SU-DHL-6 (cell line): Measurements from ENCODE around the gene SLC6A3.

Experiments
- H2AFZ ChIP-seq: fragments of 200-600 bp; sonication (generic); 2 replicates; pipeline ENCODE4 v1.6.1; 2014; ENCODE audit warnings: low read depth, mild to moderate bottlenecking, moderate library complexity, mixed read lengths, antibody characterized with exemption, low read length; ENCODE audit not compliant: severe bottlenecking
- H3F3A ChIP-seq: fragments of 200-600 bp; shearing (Covaris generic); 2 replicates; pipeline ENCODE4 v1.6.0; 2016; ENCODE audit warnings: antibody characterized with exemption, mild to moderate bottlenecking; ENCODE audit not compliant: insufficient read depth
- H3K27ac ChIP-seq: fragments of 200-600 bp; sonication (generic); 2 replicates; pipeline ENCODE4 v1.5.1; 2016; ENCODE audit warnings: low read depth, mild to moderate bottlenecking, low read length, moderate library complexity, mixed read lengths
- H3K27me3 ChIP-seq: fragments of 200-600 bp; sonication (generic), shearing (Covaris generic); 2 replicates; pipeline ENCODE4 v1.6.0; 2014; ENCODE audit warnings: mild to moderate bottlenecking, low read length
- H3K36me3 ChIP-seq: fragments of 200-600 bp; sonication (generic); 2 replicates; pipeline ENCODE4 v1.6.1; 2014; ENCODE audit warnings: mild to moderate bottlenecking, low read length, mixed read lengths
- H3K4me2 ChIP-seq: fragments of 300-600, 200-600 bp; shearing (Covaris generic), sonication (generic); 2 replicates; pipeline ENCODE4 v1.6.0; 2014; ENCODE audit warnings: low read length, low read depth, mild to moderate bottlenecking; ENCODE audit not compliant: poor library complexity, severe bottlenecking
- H3K4me3 ChIP-seq: fragments of 200-600 bp; sonication (generic); 2 replicates; pipeline ENCODE4 v1.5.1; 2014; ENCODE audit warnings: antibody characterized with exemption, low read length, mild to moderate bottlenecking, mixed read lengths; ENCODE audit not compliant: insufficient read depth, poor library complexity, severe bottlenecking
- H3K79me2 ChIP-seq: fragments of 200-600 bp; sonication (generic); 2 replicates; pipeline ENCODE4 v1.6.1; 2014; ENCODE audit warnings: mild to moderate bottlenecking, low read length, moderate library complexity; ENCODE audit not compliant: insufficient read depth
- H3K9ac ChIP-seq: fragments of 200-600 bp; sonication (generic); 2 replicates; pipeline ENCODE4 v1.7.0; 2014; ENCODE audit warnings: mild to moderate bottlenecking, low read length
- H3K9me2 ChIP-seq: fragments of 200-600 bp; sonication (generic); replicated peaks from 2 replicates; pipeline ENCODE4 v1.6.1; 2014; ENCODE audit warnings: low read length; ENCODE audit not compliant: insufficient read depth
- H3K9me3 ChIP-seq: fragments of 200-600 bp; sonication (generic); 2 replicates; pipeline ENCODE4 v1.6.1; 2014; ENCODE audit warnings: low read length, mixed read lengths; ENCODE audit not compliant: insufficient read depth
- H4K20me1 ChIP-seq: fragments of 200-600 bp; sonication (generic); 2 replicates; pipeline ENCODE4 v1.6.1; 2014; ENCODE audit warnings: low read depth, mild to moderate bottlenecking, antibody characterized with exemption, low read length, moderate library complexity, mixed read lengths
- CTCF ChIP-seq: fragments of 200-600 bp; sonication (generic); IDR thresholded peaks from one replicate; pipeline ENCODE4 v1.5.1; 2017; ENCODE audit warnings: antibody characterized with exemption, mild to moderate bottlenecking, low read length, moderate library complexity; ENCODE audit not compliant: insufficient read depth, poor library complexity, severe bottlenecking
- EZH2phosphoT487 ChIP-seq: fragments of 200-600 bp; sonication (generic), shearing (Covaris generic); conservative IDR thresholded peaks from 2 replicates; pipeline ENCODE4 v1.6.1; 2018; ENCODE audit warnings: mild to moderate bottlenecking, antibody characterized with exemption, low read length, moderate library complexity, mixed read lengths

Gene SLC6A3

GRCh38 chr5:1343931-1344901, 101.0 kb downstream of the SLC6A3 start:
- Histone ChIP-seq H3K9me3 (no peaks in the 10 kb centered on the region), H3K79me2 (peaks cover 39% of the 10 kb centered on the region), H3F3A (peaks cover 28% of the 10 kb centered on the region)

GRCh38 chr5:1343315-1343751, 101.9 kb downstream of the SLC6A3 start:
- no peaks in the 10 kb centered on the region for H3K9me2 ChIP-seq
- H3K4me3 ChIP-seq = peak overlapping the region; percentile 62
- peak overlapping the region; percentile 90 for H3K27ac ChIP-seq
- peak overlapping the region; percentile 89 for H3K4me2 ChIP-seq
- H3K79me2 ChIP-seq = peaks cover 40% of the 10 kb centered on the region
- peaks cover 28% of the 10 kb centered on the region for H3F3A ChIP-seq
- H4K20me1 ChIP-seq = no peaks in the 10 kb centered on the region
- no peaks in the 10 kb centered on the region for H3K27me3 ChIP-seq
- H3K9me3 ChIP-seq = no peaks in the 10 kb centered on the region
- TF ChIP-seq EZH2phosphoT487 = no peak
- no peak for TF ChIP-seq CTCF
- H2AFZ ChIP-seq = no peak overlapping the region
- peaks cover 6% of the 10 kb centered on the region for H3K36me3 ChIP-seq
- H3K9ac ChIP-seq = peak overlapping the region; percentile 75

More at GRCh38 chr5:1343931-1344901, 101.0 kb downstream of the SLC6A3 start:
- Histone ChIP-seq H3K4me3 (peak overlapping the region; percentile 62), H3K9me2 (no peaks in the 10 kb centered on the region), H3K9ac (peak overlapping the region; percentile 75), H2AFZ (no peak overlapping the region), H3K27me3 (no peaks in the 10 kb centered on the region), H3K36me3 (peaks cover 6% of the 10 kb centered on the region; the same call in 1 of the 2 replicates), H3K4me2 (peak overlapping the region; percentile 89), H3K27ac (peak overlapping the region; percentile 90), H4K20me1 (no peaks in the 10 kb centered on the region)
- TF ChIP-seq CTCF (no peak), EZH2phosphoT487 (no peak)
